ENCODE measurements around the gene TMEM212. TPM values are rescaled to one million over a fixed set of nuclear protein-coding genes. Genes with fewer than 3 reads are reported as not detected.
A peak's percentile ranks its signal among the peaks of the same experiment; 100 is the strongest.

TMEM212 gene
- total and polyA plus RNA-seq, 2 experiments from 2014 or later = not detected

- peaks cover 48% of the 10 kb centered on the region for H3K4me1 ChIP-seq (ENCODE audit: insufficient read depth)
- DNase-seq = no peak
- in situ Hi-C loops (cut with MboI) = no loop called here
- no peak overlapping the region for H3K4me2 ChIP-seq (ENCODE audit: unreplicated experiment)
- no peak overlapping the region for H3K9ac ChIP-seq
- no peak for TF ChIP-seq EZH2phosphoT487 (IDR thresholded peaks at IDR 0.05; ENCODE audit: insufficient read depth, low read depth)
- TF ChIP-seq EZH2 (IDR thresholded peaks at IDR 0.05; ENCODE audit: insufficient read depth, poor library complexity, severe bottlenecking) = no peak
- H3K36me3 ChIP-seq (ENCODE audit: low read depth) = no peaks in the 10 kb centered on the region
- 97 to 98% methylated on average over 6 of the region's 6 CpGs for WGBS, 2 experiments (ENCODE audit: low coverage in 1 of 2, low lambda C conversion rate in 2 of 2, missing lambda C conversion rate in 2 of 2)
- no peaks in the 10 kb centered on the region for H3K9me3 ChIP-seq (ENCODE audit: low read depth)
- no peaks in the 10 kb centered on the region for H3K79me2 ChIP-seq (ENCODE audit: insufficient read depth)
- H3K27me3 ChIP-seq (replicated peaks; ENCODE audit: insufficient read depth) = no peaks in the 10 kb centered on the region
- H3K27ac ChIP-seq = no peak overlapping the region
- H2AFZ ChIP-seq = no peak overlapping the region
- H3K9me2 ChIP-seq (ENCODE audit: insufficient read depth) = no peaks in the 10 kb centered on the region
- peaks cover 33% of the 10 kb centered on the region for H3F3A ChIP-seq (ENCODE audit: insufficient read depth)
- H3K4me3 ChIP-seq = no peak overlapping the region
- no peaks in the 10 kb centered on the region for H4K20me1 ChIP-seq (ENCODE audit: insufficient read depth)
These were observed 35.3 kb upstream of the TMEM212 start for GRCh38 chr3:171807806-171808205.

- Histone ChIP-seq H3K27me3 (replicated peaks; ENCODE audit: insufficient read depth) (no peaks in the 10 kb centered on the region), H3K79me2 (ENCODE audit: insufficient read depth) (no peaks in the 10 kb centered on the region), H3F3A (ENCODE audit: insufficient read depth) (peaks cover 40% of the 10 kb centered on the region), H3K9ac (peak overlapping the region; percentile 88), H3K36me3 (ENCODE audit: low read depth) (no peaks in the 10 kb centered on the region), H3K4me1 (ENCODE audit: insufficient read depth) (peaks cover 52% of the 10 kb centered on the region), H3K4me3 (peak overlapping the region; percentile 81), H3K9me3 (ENCODE audit: low read depth) (no peaks in the 10 kb centered on the region), H3K9me2 (ENCODE audit: insufficient read depth) (no peaks in the 10 kb centered on the region), H3K27ac (peak overlapping the region; percentile 96), H4K20me1 (ENCODE audit: insufficient read depth) (no peaks in the 10 kb centered on the region), H2AFZ (peak overlapping the region; percentile 74), H3K4me2 (ENCODE audit: unreplicated experiment) (peak overlapping the region; percentile 96)
- DNase-seq = peak; percentile 84
- no peak for TF ChIP-seq EZH2phosphoT487 (IDR thresholded peaks at IDR 0.05; ENCODE audit: insufficient read depth, low read depth)
- in situ Hi-C loops (cut with MboI) = no loop called here
- 2 to 6% methylated on average over 10 to 11 of the region's 11 CpGs for WGBS, 2 experiments (ENCODE audit: low coverage in 1 of 2, low lambda C conversion rate in 2 of 2, missing lambda C conversion rate in 2 of 2)
These were observed 33.6 kb upstream of the TMEM212 start for GRCh38 chr3:171809611-171809860.

- DNase-seq = peak; percentile 99
- peak within 1 kb of the TSS; percentile 96 for H3K4me2 ChIP-seq (ENCODE audit: unreplicated experiment)
- H3F3A ChIP-seq (ENCODE audit: insufficient read depth) = peaks cover 40% of the 10 kb centered on the region
- WGBS, 2 experiments (ENCODE audit: low coverage in 1 of 2, low lambda C conversion rate in 2 of 2, missing lambda C conversion rate in 2 of 2) = 0 to 2% methylated on average over 46 to 51 of the region's 78 CpGs
- no peaks in the 10 kb centered on the region for H3K9me2 ChIP-seq (ENCODE audit: insufficient read depth)
- TF ChIP-seq EZH2phosphoT487 (IDR thresholded peaks at IDR 0.05; ENCODE audit: insufficient read depth, low read depth) = no peak
- TF ChIP-seq EZH2 (IDR thresholded peaks at IDR 0.05; ENCODE audit: insufficient read depth, poor library complexity, severe bottlenecking) = no peak
- H3K79me2 ChIP-seq (ENCODE audit: insufficient read depth) = no peaks in the 10 kb centered on the region
- no peaks in the 10 kb centered on the region for H3K36me3 ChIP-seq (ENCODE audit: low read depth)
- peak within 1 kb of the TSS; percentile 74 for H2AFZ ChIP-seq
- H3K4me3 ChIP-seq = peak within 1 kb of the TSS; percentile 81
- in situ Hi-C loops (cut with MboI) = no loop called here
- H3K4me1 ChIP-seq (ENCODE audit: insufficient read depth) = peaks cover 47% of the 10 kb centered on the region
- no peaks in the 10 kb centered on the region for H3K27me3 ChIP-seq (replicated peaks; ENCODE audit: insufficient read depth)
- peak within 1 kb of the TSS; percentile 96 for H3K27ac ChIP-seq
- no peaks in the 10 kb centered on the region for H4K20me1 ChIP-seq (ENCODE audit: insufficient read depth)
- no peaks in the 10 kb centered on the region for H3K9me3 ChIP-seq (ENCODE audit: low read depth)
- H3K9ac ChIP-seq = peak within 1 kb of the TSS; percentile 88
These were observed 33.1 kb upstream of the TMEM212 start, which contains the start of gene PLD1 for GRCh38 chr3:171809861-171810628. Gene PLD1 (minus strand): TSS chr3:171810483. CDS start chr3:171738051, 72,432 bp downstream.

- in situ Hi-C loops (cut with MboI) = no loop called here
- H4K20me1 ChIP-seq (ENCODE audit: insufficient read depth) = no peaks in the 10 kb centered on the region
- no peak for DNase-seq
- peak overlapping the region; percentile 81 for H3K4me3 ChIP-seq
- peak overlapping the region; percentile 74; the same call in 1 of the 2 replicates for H2AFZ ChIP-seq
- peak overlapping the region; percentile 88 for H3K9ac ChIP-seq
- H3K9me2 ChIP-seq (ENCODE audit: insufficient read depth) = no peaks in the 10 kb centered on the region
- no peaks in the 10 kb centered on the region for H3K27me3 ChIP-seq (replicated peaks; ENCODE audit: insufficient read depth)
- H3F3A ChIP-seq (ENCODE audit: insufficient read depth) = peaks cover 36% of the 10 kb centered on the region
- no peaks in the 10 kb centered on the region for H3K9me3 ChIP-seq (ENCODE audit: low read depth)
- peaks cover 43% of the 10 kb centered on the region for H3K4me1 ChIP-seq (ENCODE audit: insufficient read depth)
- H3K36me3 ChIP-seq (ENCODE audit: low read depth) = no peaks in the 10 kb centered on the region
- TF ChIP-seq EZH2phosphoT487 (IDR thresholded peaks at IDR 0.05; ENCODE audit: insufficient read depth, low read depth) (no peak), EZH2 (IDR thresholded peaks at IDR 0.05; ENCODE audit: insufficient read depth, poor library complexity, severe bottlenecking) (no peak)
- H3K4me2 ChIP-seq (ENCODE audit: unreplicated experiment) = peak overlapping the region; percentile 94
- no peaks in the 10 kb centered on the region for H3K79me2 ChIP-seq (ENCODE audit: insufficient read depth)
- peak overlapping the region; percentile 96 for H3K27ac ChIP-seq
- 0 to 3% methylated on average over 20 to 22 of the region's 22 CpGs for WGBS, 2 experiments (ENCODE audit: low coverage in 1 of 2, low lambda C conversion rate in 2 of 2, missing lambda C conversion rate in 2 of 2)
These were observed 32.4 kb upstream of the TMEM212 start for GRCh38 chr3:171810629-171811294.

All from GM23248 (cell line).